HG03460 (cell line): ENCODE measurements around the gene KIAA1217.
"Not testable (repeated sequence)": the region's sequence is repeated elsewhere in the genome, so short reads cannot be mapped to it uniquely, and the experiment has no call there.

Experiments used
- ATAC-seq: cut with Tn5 transposase; IDR thresholded peaks from one replicate; pipeline ENCODE4 v1.9.1; 2021; ENCODE audit not compliant: unreplicated experiment

The KIAA1217 gene

GRCh38 chr10:24333736-24334135, 124.8 kb downstream of the KIAA1217 start:
- no peak for ATAC-seq

GRCh38 chr10:24334279-24334939, 125.5 kb downstream of the KIAA1217 start:
- ATAC-seq: no peak

DNA sequence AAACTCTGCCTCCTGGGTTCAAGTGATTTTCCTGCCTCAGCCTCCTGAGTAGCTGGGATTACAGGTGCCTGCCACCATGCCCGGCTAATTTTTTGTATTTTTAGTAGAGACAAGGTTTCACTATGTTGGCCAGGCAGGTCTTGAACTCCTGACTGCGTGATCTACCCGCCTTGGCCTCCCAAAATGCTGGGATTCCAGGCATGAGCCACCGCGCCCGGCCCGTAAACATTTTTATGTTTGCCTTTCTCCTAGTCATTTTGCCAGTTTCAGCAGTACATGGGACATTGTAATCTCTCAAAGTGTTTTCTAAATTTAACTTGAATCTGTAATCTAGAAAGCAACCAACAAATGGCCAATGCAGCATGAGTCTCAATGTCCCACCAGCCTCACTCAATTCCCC, 128.8 kb downstream of the KIAA1217 start:
- not testable (repeated sequence) for ATAC-seq

GRCh38 chr10:24339387-24339786, 130.4 kb downstream of the KIAA1217 start:
- ATAC-seq: no peak

DNA sequence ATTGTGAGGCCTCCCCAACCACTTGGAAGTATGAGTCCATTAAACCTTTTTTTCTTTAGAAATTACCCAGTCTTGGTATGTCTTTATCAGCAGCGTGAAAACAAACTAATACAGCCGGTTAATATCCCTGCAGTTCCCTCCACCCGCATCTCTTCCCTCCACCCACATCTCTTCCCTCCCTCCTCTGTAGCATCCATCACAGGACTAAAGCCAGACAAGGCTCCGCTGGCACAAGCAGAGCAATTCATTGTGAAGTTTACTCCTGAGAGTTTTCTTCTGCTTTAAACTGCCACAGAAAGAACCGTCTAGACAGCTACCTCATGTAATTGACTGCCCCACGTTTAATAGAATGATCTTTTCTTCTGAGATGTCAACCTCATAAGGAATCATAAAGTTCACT, 131.5 kb downstream of the KIAA1217 start:
- no peak for ATAC-seq

DNA sequence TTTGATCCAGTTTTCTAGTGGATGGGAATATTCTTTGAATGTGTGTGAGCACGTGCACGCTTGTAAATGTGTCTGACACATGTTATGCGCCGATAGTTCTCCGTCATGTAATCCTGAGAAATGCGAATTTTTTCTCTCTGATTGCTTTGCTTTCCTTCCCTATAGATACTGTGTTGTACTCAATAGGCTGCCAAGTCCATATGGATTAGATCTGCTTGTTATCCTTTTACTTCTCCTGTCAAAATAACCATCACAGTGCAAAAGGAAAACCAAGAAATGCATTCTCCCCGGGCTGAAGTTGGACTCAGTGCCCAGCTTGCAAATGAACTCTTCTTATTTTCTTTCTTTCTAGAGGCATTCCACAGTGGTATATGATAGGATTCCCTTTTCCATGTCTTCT, 131.9 kb downstream of the KIAA1217 start:
- no peak for ATAC-seq

DNA sequence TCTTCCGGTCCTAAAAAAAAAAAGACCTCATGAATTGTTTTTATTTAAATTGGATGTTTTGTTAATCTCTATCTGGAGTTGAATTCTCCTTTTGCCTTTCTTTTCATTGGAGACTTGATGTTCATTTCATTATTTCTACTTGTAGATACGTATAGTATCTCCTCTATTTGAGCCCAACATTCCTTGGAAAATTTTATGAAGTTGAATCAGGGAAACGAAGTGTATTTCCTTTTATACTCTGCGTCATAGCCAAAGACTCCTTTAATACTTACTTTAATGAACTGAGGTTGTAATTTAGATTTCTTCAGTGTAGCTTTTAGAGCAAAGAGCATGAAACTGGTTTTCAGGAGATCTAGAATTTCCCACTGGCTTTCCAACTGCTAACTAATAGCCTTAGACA, 132.4 kb downstream of the KIAA1217 start:
- ATAC-seq: no peak

DNA sequence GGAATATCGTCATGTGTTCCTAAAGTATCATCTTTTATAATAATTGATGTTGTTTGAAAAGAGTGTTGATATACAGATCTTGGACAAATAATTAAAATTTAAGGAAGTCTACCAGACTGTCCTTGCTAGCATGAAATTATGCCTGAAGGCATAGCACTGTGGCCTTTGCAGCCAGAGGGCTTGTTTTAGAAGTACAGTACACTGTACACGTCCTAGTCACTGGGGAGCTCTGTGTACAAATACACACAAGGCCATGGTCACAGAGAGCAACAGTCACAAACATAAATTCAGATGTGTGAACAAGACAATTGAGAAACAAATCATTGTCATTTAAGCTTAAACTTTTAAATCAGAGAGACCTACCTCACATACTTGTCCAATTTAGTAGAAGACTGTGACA, 133.0 kb downstream of the KIAA1217 start:
- ATAC-seq: no peak

GRCh38 chr10:24343686-24344085, 134.7 kb downstream of the KIAA1217 start:
- ATAC-seq: no peak

GRCh38 chr10:24344279-24344678, 135.3 kb downstream of the KIAA1217 start:
- no peak for ATAC-seq

DNA sequence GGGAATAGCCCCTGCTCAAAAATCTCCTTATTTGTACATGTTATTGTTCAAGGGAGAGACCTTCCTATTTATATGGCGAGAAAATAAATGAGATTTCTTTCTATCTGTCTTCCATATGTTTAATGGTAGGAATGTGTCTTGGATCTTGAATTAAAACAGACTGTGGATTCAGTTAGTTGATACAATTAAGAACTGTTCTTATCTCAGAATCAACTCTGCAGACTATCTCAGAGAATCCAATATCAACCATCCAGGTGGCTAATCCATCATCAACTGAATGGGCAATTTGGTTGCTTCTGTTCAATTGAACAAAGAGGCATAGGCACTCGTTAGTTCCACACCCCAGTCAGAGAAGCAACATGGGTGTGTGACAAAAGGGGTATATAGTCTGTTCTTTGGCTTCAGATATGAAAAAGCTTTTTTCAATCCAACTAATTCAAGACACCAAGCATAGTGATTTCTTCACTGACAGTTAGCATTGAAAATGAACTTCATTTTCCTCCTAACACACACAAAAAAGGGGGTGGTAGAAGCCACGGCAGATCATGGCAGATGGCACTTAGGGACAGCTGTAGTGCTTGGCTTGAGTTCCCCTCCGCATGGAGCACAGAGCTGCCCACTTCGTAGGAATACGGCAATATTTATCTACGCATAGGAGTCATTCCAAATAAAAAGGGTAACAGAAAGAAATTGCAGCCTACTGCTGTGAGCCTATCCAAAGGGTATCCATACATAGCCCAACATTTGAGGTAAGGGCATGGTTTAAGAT, 135.9 kb downstream of the KIAA1217 start:
- ATAC-seq: no peak

GRCh38 chr10:24346877-24347519, 138.1 kb downstream of the KIAA1217 start:
- no peak for ATAC-seq

DNA sequence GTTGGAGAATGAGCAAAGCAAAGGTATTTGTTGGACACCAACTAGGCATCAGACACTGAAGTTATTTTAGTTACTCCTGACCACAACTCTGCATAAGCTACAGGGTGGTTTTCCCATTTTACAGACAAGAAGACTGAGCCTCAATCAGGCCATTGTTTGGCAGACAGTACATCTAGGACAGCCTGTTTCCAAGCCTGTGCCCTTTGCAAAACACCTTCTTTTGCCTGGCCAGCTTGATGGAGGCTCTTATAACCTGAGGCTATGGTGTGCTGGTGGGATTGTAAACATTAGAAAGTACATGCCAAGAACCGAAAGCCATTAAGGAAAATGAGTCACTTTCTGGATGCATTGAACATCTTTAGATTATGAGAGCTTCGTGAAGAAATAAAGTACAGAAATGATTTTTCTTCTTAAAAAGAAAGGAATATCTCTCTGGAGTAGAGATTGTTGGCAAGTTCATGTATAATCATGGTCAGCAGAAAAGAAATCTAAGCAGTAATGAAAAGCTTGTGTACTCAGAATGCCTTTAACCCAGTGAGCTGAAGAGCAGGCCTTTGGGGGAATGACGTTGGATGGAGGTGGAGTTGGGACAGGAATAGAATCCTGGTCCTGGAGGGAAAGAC, 140.6 kb downstream of the KIAA1217 start:
- no peak for ATAC-seq

DNA sequence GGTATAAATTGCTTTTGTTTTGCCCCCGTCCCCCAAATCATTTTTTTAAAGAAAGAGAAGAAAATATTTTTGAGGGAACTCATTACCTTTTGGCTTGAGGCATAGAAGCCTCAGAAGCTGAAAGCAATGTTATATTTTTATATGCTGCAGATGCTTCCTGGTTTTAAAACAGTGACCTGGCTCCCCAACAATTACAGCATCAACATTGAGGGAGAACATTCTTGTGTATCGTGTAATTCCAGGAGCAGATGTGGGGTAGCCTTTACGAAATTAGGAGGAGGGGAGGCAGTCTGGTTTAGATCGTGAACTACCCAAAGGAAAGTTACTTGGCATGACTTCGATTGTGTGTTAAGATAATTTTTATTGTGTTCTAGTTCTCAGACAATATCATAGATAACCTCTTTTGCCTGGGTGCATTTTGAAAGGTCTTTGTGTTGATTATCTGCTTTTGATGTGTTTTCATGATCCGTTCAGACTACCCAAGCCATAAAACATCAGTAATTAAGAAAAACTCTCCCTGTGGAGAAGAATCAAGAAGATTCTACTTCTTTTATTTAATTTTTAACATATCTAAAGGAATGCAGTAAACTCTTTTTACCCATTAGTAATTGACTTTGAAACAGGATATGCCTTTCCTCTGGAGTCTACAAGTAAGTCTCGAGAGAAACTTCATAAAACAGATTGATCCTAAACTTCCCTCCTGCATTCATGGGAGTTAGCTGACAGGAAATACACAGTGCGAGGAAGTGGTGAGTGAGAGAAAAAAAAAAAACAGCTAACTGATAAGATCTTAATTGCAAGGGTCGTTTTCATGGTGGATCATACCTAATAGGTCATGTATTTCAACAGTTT, 141.4 kb downstream of the KIAA1217 start:
- no peak for ATAC-seq

DNA sequence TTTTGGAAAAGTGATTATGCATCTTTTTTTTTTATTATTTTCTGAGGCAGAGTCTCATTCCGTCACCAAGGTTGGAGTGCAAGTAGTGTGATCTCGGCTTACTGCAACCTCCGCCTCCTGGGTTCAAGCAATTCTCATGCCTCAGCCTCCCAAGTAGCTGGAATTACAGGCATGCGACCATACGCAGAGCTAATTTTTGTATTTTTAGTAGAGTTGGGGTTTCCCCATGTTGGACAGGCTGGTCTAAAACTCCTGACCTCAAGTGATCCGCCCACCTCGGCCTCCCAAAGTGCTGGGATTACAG, 141.9 kb downstream of the KIAA1217 start:
- not testable (repeated sequence) for ATAC-seq

- no peak for ATAC-seq
These were observed 143.0 kb downstream of the KIAA1217 start for GRCh38 chr10:24351961-24352360.

GRCh38 chr10:24352399-24352798, 143.5 kb downstream of the KIAA1217 start:
- ATAC-seq: no peak

DNA sequence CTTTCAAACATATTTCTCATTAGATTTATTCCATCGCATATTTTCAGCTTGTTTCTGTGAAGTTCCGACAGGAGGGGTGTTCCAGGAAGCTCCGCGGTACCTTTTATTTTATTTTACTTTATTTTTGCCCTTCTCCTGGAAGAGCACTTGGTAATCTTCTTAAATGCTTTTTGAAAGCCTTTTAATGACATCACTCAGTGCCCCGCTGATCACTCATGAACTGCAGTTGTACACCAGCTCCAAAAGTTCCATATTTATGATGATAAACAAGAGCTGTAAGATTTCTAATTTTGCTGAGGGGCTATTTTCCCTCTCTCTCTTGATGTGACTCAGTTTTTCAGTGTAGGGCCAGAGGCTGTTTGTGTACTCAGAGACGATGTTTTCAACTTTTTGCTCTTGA, 144.4 kb downstream of the KIAA1217 start:
- ATAC-seq: no peak

DNA sequence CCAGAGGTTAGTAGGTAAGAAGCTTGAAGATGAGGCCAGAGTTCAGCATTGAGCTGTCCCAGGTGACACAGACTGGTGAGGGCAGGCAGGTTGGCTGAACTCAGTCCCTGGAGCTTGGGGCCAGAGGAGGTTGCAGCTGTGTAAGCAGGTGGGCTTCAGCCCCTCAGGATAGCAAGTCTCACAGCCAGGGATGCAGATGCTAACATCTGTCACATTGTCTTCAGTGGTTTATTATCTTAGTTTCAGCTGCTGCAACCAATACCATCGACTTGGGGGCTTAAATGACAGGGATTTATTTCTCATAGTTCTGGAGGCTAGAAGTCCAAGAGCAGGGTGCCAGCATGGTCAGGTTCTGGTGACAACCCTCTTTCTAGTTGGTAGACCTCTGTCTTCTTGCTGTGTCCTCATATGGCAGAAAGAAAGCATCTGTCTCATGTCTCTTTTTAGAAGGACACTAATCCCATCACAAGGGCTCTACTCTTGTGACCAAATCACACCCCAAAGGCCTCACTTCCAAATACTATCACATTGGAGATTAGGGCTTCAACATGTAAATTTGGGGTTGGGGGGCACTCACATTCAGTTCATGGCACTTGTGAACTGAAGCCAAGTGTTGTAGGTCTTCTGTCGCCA, 146.2 kb downstream of the KIAA1217 start:
- no peak for ATAC-seq

GRCh38 chr10:24357344-24358004, 148.5 kb downstream of the KIAA1217 start:
- no peak for ATAC-seq
